LNCaP clone FGC (cell line): ENCODE results near the gene CFAP43.

Experiments
- DNase-seq: peaks from one replicate; pipeline ENCODE4 v3.0.0-alpha.2; 2011; ENCODE audit warnings: low read depth
- H3K4me3 ChIP-seq: 2 replicates; pipeline ENCODE4 v1.5.1; 2011; ENCODE audit warnings: mild to moderate bottlenecking, low read depth, low read length, control low read depth
- TF ChIP-seq, protein P1 (sequence below): IDR thresholded peaks from 2 replicates; pipeline ENCODE4 v1.5.1; 2012; ENCODE audit warnings: mild to moderate bottlenecking; ENCODE audit not compliant: control insufficient read depth, insufficient read depth; ENCODE audit errors: extremely low read depth

Gene CFAP43, protein sequence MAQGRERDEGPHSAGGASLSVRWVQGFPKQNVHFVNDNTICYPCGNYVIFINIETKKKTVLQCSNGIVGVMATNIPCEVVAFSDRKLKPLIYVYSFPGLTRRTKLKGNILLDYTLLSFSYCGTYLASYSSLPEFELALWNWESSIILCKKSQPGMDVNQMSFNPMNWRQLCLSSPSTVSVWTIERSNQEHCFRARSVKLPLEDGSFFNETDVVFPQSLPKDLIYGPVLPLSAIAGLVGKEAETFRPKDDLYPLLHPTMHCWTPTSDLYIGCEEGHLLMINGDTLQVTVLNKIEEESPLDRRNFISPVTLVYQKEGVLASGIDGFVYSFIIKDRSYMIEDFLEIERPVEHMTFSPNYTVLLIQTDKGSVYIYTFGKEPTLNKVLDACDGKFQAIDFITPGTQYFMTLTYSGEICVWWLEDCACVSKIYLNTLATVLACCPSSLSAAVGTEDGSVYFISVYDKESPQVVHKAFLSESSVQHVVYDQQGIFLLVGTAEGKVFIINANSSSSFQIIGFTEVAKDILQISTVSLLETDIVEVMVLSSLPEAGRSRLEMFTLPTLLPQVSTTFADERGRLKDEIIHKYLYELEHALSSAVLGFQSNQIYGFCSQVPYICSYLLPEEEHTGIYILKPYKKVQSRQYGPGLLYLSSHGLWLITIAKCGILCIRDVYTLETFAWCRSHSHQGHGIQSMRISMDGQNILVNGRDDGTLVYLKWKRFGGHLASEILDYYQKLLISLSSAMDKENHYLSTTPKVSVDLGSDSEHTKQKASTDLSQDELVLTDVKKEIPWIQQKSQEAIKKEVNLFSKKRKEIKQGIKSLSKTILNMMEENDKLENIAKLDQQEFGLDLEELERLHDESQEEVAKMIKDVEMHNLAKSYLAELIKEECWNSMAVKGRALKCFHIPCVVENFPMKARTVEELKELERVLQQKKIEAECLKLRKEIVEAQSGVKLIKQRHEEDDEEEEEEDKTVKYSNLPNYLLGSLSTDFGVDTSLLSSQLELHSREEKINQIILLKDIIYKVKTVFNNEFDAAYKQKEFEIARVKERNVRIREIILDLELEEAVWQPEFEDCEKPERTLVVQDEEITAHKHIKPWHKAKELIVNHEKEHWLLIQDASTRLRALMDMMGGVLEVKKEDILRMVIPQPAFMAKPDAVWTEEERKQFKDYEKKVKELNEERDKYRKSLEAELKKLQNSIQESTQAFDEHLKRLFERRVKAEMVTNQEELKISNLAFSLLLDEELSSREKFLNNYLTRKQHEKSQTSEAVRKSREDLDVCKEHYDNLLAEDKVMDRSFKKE (N-terminal part only)

DNA sequence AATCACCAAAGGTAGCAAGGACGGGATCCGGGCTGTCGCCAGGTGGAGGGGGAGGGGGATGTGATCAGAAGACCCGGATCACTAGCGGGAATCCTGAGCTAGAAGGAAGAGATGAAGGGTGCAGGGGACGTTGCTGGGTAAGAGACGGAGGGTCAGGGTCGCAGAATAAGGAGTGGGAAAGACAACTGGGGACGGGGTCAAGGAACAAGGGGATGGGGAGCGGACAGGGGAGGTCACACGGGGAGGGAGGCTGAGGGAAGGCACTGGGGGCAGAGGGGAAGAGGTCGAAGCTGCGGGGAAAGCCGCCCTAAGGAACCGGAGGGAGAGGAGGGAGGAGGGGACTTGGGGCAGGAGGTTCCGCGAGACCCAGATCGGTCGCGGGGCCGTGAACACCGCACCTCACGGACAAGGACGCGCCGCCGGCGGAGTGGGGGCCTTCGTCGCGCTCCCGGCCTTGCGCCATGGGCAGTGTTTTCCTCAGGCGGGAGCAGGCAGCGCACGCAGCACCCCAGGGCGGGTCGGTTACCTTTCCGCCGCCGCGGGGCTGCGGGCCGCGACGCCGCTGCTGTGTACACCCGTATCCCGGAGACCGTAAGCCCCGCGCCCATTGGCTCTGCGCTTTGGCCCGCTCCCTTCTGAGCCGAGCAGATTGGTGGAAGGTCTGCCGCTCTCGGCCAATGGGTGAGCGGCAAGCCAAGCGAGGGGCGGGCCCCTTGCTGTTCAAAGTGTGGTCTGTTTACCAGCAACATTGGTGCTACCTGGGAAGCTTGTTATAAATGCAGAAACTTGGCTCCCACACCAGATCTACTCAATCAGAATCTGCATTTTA, at the start of gene CFAP43:
Gene CFAP43 (minus strand): TSS at position 581 of the 829 bp plus-strand sequence. CDS start 118 bp downstream, at position 463.
- H3K4me3 ChIP-seq, result peak within 1 kb of the TSS; percentile 79
- DNase-seq, result peak; percentile 88
- TF ChIP-seq, protein P1, sequence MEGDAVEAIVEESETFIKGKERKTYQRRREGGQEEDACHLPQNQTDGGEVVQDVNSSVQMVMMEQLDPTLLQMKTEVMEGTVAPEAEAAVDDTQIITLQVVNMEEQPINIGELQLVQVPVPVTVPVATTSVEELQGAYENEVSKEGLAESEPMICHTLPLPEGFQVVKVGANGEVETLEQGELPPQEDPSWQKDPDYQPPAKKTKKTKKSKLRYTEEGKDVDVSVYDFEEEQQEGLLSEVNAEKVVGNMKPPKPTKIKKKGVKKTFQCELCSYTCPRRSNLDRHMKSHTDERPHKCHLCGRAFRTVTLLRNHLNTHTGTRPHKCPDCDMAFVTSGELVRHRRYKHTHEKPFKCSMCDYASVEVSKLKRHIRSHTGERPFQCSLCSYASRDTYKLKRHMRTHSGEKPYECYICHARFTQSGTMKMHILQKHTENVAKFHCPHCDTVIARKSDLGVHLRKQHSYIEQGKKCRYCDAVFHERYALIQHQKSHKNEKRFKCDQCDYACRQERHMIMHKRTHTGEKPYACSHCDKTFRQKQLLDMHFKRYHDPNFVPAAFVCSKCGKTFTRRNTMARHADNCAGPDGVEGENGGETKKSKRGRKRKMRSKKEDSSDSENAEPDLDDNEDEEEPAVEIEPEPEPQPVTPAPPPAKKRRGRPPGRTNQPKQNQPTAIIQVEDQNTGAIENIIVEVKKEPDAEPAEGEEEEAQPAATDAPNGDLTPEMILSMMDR, result no peak

- TF ChIP-seq, protein P1, result no peak
- DNase-seq, result no peak
- no peak overlapping the region for H3K4me3 ChIP-seq
Observed at GRCh38 chr10:104281694-104282093, 49.5 kb upstream of the CFAP43 start.

DNA sequence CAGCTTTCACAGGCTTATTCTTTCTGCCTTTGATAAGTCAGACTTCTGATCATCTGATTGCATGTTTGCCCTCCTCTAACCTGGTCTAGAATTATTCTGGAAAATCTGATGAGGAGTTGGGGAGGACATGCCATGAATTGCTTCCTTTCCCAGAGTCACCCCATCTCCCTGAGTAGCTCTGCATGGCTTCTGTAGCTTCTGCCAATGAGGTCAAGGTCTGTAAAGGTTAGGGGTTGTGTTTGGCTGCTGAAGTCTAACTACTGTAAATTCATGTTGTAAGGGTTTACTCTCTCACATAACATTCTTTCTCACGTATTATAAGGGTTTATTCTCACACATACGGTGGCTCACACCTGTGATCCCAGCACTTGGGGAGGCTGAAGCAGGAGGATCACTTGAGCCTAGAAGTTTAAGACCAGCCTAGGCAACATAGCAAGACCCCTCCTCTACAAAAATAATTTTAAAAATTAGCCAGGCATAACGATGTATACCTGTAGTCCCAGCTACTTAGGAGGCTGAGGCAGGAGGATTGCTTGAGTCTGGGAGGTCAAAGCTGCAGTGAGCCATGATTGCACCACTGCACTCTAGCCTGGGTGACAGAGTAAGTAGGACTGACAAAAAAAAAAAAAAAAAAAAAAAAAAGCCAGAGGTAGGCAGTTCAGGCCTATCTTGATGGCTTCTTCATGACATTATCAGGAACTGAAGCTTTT, 47.5 kb upstream of the CFAP43 start:
- H3K4me3 ChIP-seq, result no peak overlapping the region
- no peak for DNase-seq
- TF ChIP-seq, protein P1, result no peak

DNA sequence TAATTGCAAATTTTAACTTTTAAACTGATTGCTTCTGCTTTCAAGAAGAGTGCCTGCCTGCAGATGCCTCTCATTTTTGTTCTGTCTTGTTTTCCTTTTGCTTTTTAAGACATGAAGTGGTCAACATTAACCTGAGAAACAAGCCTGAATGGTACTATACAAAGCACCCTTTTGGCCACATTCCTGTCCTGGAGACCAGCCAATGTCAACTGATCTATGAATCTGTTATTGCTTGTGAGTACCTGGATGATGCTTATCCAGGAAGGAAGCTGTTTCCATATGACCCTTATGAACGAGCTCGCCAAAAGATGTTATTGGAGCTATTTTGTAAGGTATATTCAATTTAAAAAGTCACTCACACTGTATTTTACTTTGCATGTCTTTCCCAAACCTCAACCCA, 45.6 kb upstream of the CFAP43 start:
- peak; percentile 99 for DNase-seq
- TF ChIP-seq, protein P1, result no peak

DNA sequence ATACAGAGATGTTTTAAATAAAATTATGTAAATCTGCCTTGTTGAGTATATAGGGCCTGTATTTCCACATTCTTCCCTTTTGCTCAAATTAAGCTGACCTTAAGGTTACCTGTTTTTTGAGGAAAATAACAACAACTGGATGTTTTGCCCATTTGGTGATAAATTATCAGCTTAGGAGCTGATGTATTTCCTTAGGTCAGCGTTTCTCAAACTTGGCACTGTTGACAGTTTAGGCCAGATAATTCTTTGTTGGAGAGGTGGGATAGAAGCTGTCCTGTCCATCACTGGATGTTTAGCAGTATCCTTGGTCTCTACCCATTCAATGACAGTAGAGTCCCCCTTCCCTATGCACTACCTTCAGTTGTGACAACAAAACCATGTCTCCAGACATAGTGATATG, 44.0 kb upstream of the CFAP43 start:
- H3K4me3 ChIP-seq, result no peak overlapping the region
- DNase-seq, result no peak
- TF ChIP-seq, protein P1, result no peak

More for the DNA sequence above, 45.6 kb upstream of the CFAP43 start:
- H3K4me3 ChIP-seq, result peak overlapping the region; percentile 22
